ENCODE measurements around the gene ZNF750.
A peak's percentile ranks its signal among the peaks of the same experiment; 100 is the strongest.
"Not testable (repeated sequence)": the region's sequence is repeated elsewhere in the genome, so short reads cannot be mapped to it uniquely, and the experiment has no call there.

Gene ZNF750

GRCh38 chr17:82795615-82796014 lies 44.2 kb downstream of the ZNF750 start:
- no peak for DNase-seq (ENCODE audit: low read depth in 1 of 2, low spot score in 1 of 2)

DNA sequence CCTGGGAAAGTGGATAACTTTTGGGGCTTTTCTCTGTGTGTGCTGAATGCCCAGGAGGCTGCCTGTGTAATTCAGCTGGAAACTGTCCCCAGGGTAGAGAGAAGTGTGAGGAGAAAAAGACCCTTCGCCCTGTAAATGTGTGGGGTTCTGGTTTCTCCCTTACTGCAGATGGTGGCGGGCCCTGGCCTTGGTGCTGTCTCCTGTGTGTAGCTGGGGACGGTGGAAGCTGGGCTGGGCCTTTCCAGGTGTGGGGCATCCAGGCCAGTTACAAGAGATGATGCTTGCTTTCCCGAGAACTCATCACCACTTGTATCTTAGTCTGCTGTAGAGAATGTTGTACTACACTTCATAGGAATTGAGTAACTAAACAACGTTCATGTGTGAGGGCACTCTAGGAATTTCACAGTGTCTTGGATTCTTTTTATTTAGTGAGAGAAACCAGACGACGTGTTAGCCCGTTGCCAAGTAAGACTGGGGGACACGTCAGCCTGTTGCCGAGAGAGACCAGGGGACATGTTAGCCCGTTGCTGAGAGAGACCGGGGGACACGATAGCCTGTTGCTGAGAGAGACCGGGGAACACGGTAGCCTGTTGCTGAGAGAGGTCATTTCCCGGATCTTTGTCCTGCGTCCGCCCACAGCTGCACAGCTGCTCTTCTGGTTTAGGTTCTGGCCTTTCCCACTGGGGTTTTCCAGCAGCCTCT lies 44.9 kb downstream of the ZNF750 start:
- no peak for DNase-seq (ENCODE audit: low read depth in 1 of 2, low spot score in 1 of 2)

DNA sequence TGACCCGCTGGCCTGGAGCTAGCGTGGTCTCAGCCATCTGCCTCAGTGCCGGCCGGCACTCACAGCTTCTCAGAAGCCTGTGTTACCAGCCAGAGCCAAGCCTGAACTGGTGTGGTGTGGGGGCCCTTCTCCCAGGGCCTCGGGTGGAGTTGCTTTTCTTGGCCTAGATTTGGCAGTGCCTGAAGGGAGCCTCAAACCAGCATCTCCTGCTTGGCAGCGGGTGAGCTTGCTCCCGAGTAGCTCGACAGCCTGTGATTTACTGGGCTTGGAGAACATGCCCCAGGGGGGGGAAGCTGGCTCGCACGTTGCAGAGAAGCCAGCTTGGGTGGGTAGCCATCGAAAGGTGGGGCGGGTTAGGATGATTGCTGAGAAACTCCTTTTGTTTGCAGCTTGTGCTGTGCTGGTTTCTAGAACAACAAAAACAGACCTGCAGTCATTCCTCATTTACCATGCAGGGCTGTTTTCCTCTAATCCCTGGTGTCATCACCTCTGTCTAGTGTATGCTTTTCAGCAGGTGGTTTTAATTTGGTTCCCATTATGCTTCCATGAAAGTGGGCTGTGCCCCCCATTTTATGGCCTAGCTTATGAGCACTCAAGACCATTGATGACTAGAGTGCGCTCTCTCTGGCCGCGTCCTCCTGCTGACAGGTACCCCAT lies 45.7 kb downstream of the ZNF750 start:
- DNase-seq (ENCODE audit: low read depth in 1 of 2, low spot score in 1 of 2) = no peak

DNA sequence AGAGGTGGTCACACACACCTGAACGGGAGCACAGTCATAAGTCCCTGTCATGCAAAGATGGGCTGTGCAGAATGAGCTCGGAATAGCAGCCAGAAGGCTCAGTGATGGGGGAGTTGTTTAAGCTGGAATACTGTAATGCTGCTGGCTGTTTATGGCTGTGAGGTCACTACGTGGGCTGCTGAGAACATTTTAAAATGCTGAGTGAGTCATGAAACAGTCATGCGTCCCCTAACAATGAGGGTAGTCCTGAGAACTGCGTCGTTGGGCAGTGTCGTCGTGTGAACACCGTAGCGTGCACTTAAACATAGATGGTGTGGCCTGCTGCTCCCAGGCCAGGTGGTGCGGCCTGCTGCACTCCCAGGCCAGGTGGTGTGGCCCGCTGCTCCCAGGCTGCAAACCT lies 48.3 kb downstream of the ZNF750 start:
- no peak for DNase-seq (ENCODE audit: low read depth in 1 of 2, low spot score in 1 of 2)

GRCh38 chr17:82790391-82790790 lies 49.4 kb downstream of the ZNF750 start:
- DNase-seq (ENCODE audit: low read depth in 1 of 2, low spot score in 1 of 2) = no peak

DNA sequence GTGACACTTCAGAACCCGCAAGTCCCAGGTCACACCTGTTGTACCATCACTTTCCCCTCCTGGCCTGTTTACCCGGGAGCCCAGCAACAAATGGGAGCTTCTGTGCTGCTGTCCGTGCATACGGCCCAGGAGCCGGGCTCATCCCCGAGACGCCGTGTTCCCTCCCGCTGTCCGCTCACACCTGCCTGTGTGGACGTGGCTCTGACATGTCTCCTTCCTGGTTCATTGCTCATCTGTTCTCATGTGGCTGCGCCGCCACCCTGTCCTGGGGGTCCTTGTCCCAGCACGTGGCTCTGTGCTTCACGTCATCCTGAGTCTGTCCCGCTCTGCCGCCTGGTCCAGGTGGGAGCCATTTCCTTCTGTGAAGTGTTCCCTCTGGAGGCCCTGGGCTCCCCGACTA lies 50.0 kb downstream of the ZNF750 start:
- DNase-seq (ENCODE audit: low read depth in 1 of 2, low spot score in 1 of 2) = no peak

DNA sequence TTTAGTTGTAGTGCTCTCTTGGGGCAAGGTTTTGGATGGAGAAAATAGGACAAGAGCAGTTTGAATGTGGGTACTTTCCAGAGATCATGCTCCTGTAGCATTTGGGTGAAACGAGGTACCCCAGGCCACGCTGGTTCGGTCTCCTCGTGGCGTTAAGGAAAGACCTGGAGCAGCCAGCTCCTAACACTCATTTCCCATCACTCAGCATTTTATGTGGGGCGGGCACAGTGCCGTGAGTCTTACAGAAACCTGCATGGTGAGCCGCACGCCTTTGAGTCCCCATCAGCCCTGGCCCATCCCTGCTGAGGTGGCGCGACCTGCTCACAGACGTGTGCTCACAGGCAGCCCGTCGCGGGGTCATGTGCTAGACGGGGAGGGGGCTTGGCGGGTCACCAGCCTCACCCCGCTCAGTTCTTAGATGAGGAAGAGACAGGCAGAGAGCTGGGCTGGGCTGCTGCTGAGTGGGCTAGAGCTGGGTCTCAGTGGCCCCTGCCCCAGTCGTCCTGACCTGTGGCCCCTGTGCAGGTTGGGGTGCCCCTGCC lies 50.7 kb downstream of the ZNF750 start:
- no peak for DNase-seq (ENCODE audit: low read depth in 1 of 2, low spot score in 1 of 2)

GRCh38 chr17:82788206-82789001 lies 51.4 kb downstream of the ZNF750 start:
- DNase-seq (ENCODE audit: low read depth in 1 of 2, low spot score in 1 of 2) = no peak

GRCh38 chr17:82787081-82787848 lies 52.6 kb downstream of the ZNF750 start:
- no peak for DNase-seq (ENCODE audit: low read depth in 1 of 2, low spot score in 1 of 2)

DNA sequence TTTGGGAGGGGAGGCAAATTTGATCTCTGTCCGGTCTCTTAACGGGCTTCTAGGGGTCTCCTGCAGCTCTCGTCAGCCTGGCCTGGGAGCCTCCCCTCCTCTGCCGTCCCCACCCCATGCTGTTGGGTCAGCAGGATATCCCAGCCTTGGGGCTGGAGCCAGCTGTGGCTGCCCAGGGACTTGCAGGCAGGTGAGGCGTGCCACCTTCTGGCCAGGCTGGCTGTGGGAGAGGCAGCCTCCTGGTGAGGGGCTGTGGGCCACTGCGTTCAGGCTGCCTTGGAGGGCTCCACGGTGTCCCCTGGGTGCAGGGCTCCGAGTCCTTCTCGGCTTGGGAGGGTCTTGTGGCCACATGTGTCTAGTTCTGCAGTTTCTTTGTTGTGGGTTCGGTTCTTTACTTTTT lies 53.4 kb downstream of the ZNF750 start:
- no peak for DNase-seq (ENCODE audit: low read depth in 1 of 2, low spot score in 1 of 2)

DNA sequence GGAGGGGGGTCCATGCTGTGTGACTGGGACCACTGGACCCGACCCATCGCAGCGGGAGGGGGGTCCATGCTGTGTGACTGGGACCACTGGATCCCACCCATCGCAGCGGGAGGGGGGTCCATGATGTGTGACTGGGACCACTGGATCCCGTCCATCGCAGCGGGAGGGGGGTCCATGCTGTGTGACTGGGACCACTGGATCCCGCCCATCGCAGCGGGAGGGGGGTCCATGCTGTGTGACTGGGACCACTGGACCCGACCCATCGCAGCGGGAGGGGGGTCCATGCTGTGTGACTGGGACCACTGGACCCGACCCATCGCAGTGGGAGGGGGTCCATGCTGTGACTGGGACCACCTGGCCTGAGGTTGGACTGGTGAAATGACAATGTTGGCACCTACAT lies 54.2 kb downstream of the ZNF750 start:
- DNase-seq (ENCODE audit: low read depth in 1 of 2, low spot score in 1 of 2) = not testable (repeated sequence)

DNA sequence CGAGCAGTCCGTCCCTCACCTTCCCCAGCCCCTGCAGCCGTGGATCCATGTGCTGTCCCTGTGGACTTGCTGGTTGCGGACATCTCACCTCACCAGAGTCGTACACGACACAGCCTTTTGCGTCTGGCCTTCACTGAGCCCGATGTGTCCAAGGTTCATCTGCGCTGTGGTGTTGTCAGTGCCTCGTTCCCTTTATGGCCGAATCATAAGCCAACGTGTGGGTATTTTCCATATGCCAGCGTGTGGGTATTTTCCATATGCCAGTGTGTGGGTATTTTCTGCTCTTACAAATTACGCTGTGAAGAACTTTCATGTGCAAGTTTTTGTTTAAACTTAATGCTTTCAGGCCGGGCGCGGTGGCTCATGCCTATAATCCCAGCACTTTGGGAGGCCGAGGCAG lies 56.3 kb downstream of the ZNF750 start:
- no peak for DNase-seq (ENCODE audit: low read depth in 1 of 2, low spot score in 1 of 2)

DNA sequence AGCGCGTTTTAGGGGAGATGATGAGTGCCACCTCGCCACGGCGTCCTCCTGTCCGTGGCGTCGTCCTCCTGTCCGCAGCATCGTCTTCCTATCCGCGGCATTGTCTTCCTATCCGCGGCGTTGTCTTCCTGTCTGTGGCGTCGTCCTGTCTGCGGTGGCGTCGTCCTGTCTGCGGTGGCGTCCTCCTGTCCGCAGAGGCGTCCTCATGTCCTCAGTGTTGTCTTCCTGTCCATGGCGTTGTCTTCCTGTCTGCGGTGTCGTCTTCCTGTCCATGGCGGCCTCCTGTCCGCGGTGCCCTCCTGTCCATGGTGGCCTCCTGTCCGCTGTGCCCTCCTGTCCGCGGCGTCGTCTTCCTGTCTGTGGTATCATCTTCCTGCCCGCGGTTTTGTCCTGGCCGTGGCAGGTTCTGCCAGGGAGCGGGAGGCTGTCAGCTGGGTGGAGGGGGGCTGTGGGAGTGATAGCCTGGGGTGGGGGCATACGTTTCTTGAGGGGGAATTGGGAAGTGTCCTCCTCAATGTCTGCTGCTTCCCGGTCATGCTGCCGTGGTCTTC lies 57.1 kb downstream of the ZNF750 start:
- DNase-seq (ENCODE audit: low read depth in 1 of 2, low spot score in 1 of 2) = no peak

DNA sequence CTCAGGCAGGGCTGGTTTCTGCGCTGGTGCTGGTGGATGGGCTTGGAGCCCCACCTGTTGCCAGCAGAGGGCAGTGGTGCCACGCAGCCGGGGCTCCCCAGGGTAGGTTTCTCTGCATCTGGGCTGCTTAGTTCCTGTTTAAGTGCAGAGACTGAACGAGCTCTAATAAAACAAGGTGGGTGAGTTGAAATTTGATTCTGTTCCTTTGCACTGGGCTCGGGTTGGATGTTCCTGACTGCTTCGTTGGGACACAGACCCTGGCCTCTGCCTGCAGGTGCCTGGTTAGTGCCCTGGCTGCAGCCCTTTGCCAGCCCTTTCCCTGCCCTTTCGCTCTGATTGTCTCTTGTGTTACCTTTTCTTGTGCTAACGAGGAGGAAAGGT lies 57.9 kb downstream of the ZNF750 start:
- peak; percentile 64 to 75 for DNase-seq (ENCODE audit: low read depth in 1 of 2, low spot score in 1 of 2)

GRCh38 chr17:82780971-82781893 lies 58.6 kb downstream of the ZNF750 start:
- no peak for DNase-seq (ENCODE audit: low read depth in 1 of 2, low spot score in 1 of 2)

DNA sequence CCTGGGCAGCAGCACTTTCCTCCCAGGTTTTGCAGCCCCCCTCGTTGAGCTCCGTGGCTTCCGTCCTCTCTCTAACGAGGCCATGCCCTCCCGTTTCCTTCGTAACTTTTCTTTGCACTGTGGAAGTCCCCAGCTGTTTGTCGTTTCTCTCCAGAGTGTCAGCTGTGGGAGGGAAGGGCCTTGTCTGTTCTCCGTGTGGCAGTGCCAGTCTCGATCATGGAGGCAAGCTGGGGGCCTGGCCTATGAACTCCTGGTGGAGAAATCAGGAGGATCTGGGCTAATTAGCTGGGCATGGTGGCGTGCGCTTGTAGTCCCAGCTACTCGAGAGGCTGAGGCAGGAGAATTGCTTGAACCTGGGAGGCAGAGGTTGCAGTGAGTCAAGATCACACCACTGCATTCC lies 59.6 kb downstream of the ZNF750 start:
- DNase-seq (ENCODE audit: low read depth in 1 of 2, low spot score in 1 of 2) = no peak

- DNase-seq (ENCODE audit: low read depth in 1 of 2, low spot score in 1 of 2) = no peak
These were observed 60.3 kb downstream of the ZNF750 start for GRCh38 chr17:82779541-82779940.

All from activated T-helper 1 cell treated with anti-CD3 and anti-CD28 coated beads, Interleukin-2, amount 50 U/mL, for 16 hours (primary cell).